DMS 273 (cell line): ENCODE data around the gene TMEM72.

Experiments used
- DNase-seq: peaks from one replicate; lab custom pipeline; 2025; ENCODE audit not compliant: unreplicated experiment; lab: John Stamatoyannopoulos, UW

The TMEM72 gene

GRCh38 chr10:44977287-44978212 lies 66.4 kb downstream of the TMEM72 start:
- peak; percentile 46 for DNase-seq

- no peak for DNase-seq
These were observed 67.1 kb downstream of the TMEM72 start for GRCh38 chr10:44978213-44978569.

- DNase-seq, result peak; percentile 97
These were observed 67.6 kb downstream of the TMEM72 start, which contains the start of gene DEPP1 for GRCh38 chr10:44978570-44979280. Gene DEPP1, minus strand, starts transcription at chr10:44978809. Its CDS starts 779 bp downstream, at chr10:44978030.

GRCh38 chr10:44979281-44980191 lies 68.4 kb downstream of the TMEM72 start:
- DNase-seq, result peak; percentile 36

GRCh38 chr10:44980309-44981171 lies 69.4 kb downstream of the TMEM72 start:
- no peak for DNase-seq

GRCh38 chr10:44981172-44982113 lies 70.3 kb downstream of the TMEM72 start:
- no peak for DNase-seq

GRCh38 chr10:44982114-44982460 lies 71.0 kb downstream of the TMEM72 start:
- DNase-seq, result no peak

- DNase-seq, result no peak
These were observed 71.4 kb downstream of the TMEM72 start for GRCh38 chr10:44982496-44982895.

GRCh38 chr10:44983066-44983894 lies 72.1 kb downstream of the TMEM72 start:
- no peak for DNase-seq

GRCh38 chr10:44983895-44984278 lies 72.8 kb downstream of the TMEM72 start:
- no peak for DNase-seq

GRCh38 chr10:44984671-44985101 lies 73.5 kb downstream of the TMEM72 start:
- DNase-seq, result no peak

GRCh38 chr10:44985175-44985681 lies 74.1 kb downstream of the TMEM72 start:
- no peak for DNase-seq

- no peak for DNase-seq
These were observed 75.0 kb downstream of the TMEM72 start for GRCh38 chr10:44986179-44986578.
